ENCODE results near the gene MAPK1. TPM values are rescaled to one million over a fixed set of nuclear protein-coding genes. Genes with fewer than 3 reads are reported as not detected.
A peak's percentile ranks its signal among the peaks of the same experiment; 100 is the strongest.
"Not testable (repeated sequence)": the region's sequence is repeated elsewhere in the genome, so short reads cannot be mapped to it uniquely, and the experiment has no call there.

MAPK1 gene
- 90.2 to 92.9 TPM (median 90.4 TPM) in 3 replicates for total RNA-seq

GRCh38 chr22:21867528-21868266, at the start of gene MAPK1:
TSS of gene MAPK1 (minus strand) at chr22:21867645. CDS start at chr22:21867440, 205 bp downstream.
- H3K27ac Mint-ChIP-seq = peak within 1 kb of the TSS; percentile 96
- TF ChIP-seq, protein P1, sequence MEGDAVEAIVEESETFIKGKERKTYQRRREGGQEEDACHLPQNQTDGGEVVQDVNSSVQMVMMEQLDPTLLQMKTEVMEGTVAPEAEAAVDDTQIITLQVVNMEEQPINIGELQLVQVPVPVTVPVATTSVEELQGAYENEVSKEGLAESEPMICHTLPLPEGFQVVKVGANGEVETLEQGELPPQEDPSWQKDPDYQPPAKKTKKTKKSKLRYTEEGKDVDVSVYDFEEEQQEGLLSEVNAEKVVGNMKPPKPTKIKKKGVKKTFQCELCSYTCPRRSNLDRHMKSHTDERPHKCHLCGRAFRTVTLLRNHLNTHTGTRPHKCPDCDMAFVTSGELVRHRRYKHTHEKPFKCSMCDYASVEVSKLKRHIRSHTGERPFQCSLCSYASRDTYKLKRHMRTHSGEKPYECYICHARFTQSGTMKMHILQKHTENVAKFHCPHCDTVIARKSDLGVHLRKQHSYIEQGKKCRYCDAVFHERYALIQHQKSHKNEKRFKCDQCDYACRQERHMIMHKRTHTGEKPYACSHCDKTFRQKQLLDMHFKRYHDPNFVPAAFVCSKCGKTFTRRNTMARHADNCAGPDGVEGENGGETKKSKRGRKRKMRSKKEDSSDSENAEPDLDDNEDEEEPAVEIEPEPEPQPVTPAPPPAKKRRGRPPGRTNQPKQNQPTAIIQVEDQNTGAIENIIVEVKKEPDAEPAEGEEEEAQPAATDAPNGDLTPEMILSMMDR (IDR thresholded peaks at IDR 0.05; ENCODE audit: unreplicated experiment) = no peak
- H3K9me3 Mint-ChIP-seq = no peaks in the 10 kb centered on the region

GRCh38 chr22:21916309-21916918, 49.0 kb upstream of the MAPK1 start:
- Mint-ChIP-seq H3K36me3 (peaks cover 2% of the 10 kb centered on the region), H3K4me3 (no peak overlapping the region), H3K27ac (no peak overlapping the region), H3K4me1 (peaks cover 10% of the 10 kb centered on the region), H3K27me3 (ENCODE audit: low read depth) (no peaks in the 10 kb centered on the region), H3K9me3 (no peaks in the 10 kb centered on the region)
- no peak for DNase-seq (ENCODE audit: low spot score in 2 of 2, unreplicated experiment in 2 of 2)
- TF ChIP-seq, protein P1 (IDR thresholded peaks at IDR 0.05; ENCODE audit: unreplicated experiment) = no peak

More at GRCh38 chr22:21867528-21868266, at the start of gene MAPK1:
- H3K27me3 Mint-ChIP-seq (ENCODE audit: low read depth) = no peaks in the 10 kb centered on the region
- DNase-seq (ENCODE audit: low spot score in 2 of 2, unreplicated experiment in 2 of 2) = peak; percentile 88 to 93
- H3K4me1 Mint-ChIP-seq = peaks cover 33% of the 10 kb centered on the region
- no peaks in the 10 kb centered on the region for H3K36me3 Mint-ChIP-seq
- peak within 1 kb of the TSS; percentile 96 for H3K4me3 Mint-ChIP-seq

DNA sequence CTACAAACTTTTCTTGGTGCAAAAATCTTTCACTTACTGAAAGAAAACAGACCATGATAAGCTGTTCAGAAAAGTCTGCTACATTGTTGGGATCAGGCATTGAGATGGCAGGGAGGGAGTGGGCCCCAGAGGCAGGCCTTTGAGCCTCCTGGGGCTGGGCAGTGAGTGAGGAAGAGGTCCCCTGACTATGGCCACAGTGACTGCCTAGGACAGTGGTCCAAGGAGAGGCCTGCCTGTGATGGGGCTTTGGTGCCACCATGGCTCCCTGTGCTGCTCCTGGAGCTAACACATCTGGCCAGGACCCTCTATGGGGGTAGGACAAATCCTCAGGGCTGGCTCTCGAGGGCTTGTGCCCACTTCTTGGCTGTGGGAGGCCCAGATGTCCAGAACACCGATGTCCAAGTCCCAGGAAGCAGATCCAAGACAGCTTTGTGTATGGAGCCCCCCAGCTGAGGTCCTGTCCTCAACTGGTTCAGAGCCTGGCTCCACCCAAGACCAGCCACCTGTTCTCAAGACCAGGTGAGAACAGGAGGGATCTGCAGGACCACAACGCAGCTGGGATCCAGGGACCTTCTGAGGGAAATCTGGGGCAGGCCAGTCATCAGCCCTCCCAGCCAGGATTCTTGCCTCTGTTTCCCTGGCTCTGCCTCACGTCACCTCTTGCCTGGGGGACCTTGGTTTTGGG, 48.3 kb upstream of the MAPK1 start:
- TF ChIP-seq, protein P1 (IDR thresholded peaks at IDR 0.05; ENCODE audit: unreplicated experiment) = no peak
- H3K4me1 Mint-ChIP-seq = peaks cover 10% of the 10 kb centered on the region

DNA sequence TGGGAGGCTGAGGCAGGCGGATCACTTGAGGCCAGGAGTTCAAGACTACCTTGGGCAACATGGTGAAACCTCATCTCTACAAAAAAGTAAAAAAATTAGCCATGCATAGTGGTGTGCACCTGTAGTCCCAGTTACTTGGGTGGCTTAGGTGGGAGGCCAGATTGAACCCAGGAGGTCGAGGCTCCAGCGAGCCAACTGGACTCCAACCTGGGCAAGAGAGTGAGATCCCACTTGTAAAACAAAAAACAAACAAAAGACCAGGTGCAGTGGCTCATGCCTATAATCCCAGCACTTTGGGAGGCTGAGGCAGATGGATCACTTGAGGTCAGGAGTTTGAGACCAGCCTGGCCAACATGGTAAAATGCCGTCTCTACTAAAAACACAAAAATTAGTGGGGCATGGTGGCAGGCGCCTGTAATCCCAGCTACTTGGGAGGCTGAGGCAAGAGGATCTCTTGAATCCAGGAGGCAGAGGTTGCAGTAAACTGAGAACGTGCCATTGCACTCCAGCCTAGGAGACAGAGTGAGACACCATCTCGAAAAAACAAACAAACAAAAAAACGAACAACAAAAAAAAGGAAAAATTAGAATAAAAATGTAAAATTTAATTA, 46.7 kb upstream of the MAPK1 start:
- not testable (repeated sequence) for H3K9me3 Mint-ChIP-seq; DNase-seq (ENCODE audit: low spot score in 2 of 2, unreplicated experiment in 2 of 2); H3K4me1 Mint-ChIP-seq; H3K27ac Mint-ChIP-seq; H3K4me3 Mint-ChIP-seq; H3K27me3 Mint-ChIP-seq (ENCODE audit: low read depth); H3K36me3 Mint-ChIP-seq

More for the DNA sequence above, 48.3 kb upstream of the MAPK1 start:
- Mint-ChIP-seq H3K27me3 (ENCODE audit: low read depth) (no peaks in the 10 kb centered on the region), H3K36me3 (peaks cover 2% of the 10 kb centered on the region), H3K27ac (no peak overlapping the region), H3K4me3 (no peak overlapping the region), H3K9me3 (no peaks in the 10 kb centered on the region)
- no peak for DNase-seq (ENCODE audit: low spot score in 2 of 2, unreplicated experiment in 2 of 2)

DNA sequence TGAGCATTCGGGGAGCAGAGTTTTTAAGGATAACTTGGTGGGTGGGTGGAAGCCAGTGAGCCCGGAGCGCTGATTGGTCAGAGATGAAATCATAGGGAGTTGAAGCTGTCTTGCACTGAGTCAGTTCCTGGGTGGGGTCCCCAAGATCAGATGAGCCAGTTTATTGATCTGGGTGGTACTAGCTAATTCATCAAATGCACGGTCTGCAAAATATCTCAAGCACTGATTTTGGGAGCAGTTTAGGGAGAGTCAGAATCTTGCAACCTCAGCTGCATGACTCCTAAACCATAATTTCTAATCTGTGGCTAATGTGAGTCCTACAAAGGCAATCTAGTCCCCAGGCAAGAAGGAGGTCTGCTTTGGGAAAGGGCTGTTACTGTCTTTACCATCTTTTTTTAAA, 42.9 kb upstream of the MAPK1 start:
- not testable (repeated sequence) for H3K4me1 Mint-ChIP-seq

DNA sequence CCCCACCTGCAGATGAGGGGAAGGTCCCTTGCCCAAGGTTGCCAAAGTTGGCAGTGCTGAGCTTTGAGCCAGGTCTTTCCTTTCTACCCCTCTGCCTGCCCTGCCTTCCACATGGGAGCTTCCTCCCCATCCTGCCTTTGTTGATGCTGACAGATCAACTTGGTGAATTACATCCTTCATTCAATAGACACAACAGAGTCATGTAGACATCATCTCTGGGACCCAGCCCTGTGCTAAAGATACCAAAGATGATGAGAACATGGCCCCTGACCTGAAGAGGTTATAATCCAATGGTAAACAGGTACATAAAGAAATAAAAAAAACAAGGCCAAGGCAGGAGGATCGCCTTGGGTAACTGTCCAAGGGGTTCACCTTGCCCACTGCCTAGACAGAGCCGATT, 42.4 kb upstream of the MAPK1 start:
- Mint-ChIP-seq H3K4me3 (no peak overlapping the region), H3K27me3 (ENCODE audit: low read depth) (no peaks in the 10 kb centered on the region), H3K36me3 (no peaks in the 10 kb centered on the region), H3K9me3 (no peaks in the 10 kb centered on the region), H3K27ac (no peak overlapping the region), H3K4me1 (no peaks in the 10 kb centered on the region)
- TF ChIP-seq, protein P1 (IDR thresholded peaks at IDR 0.05; ENCODE audit: unreplicated experiment) = no peak
- DNase-seq (ENCODE audit: low spot score in 2 of 2, unreplicated experiment in 2 of 2) = no peak

More for the DNA sequence above, 42.9 kb upstream of the MAPK1 start:
- H3K9me3 Mint-ChIP-seq; DNase-seq (ENCODE audit: low spot score in 2 of 2, unreplicated experiment in 2 of 2); H3K27ac Mint-ChIP-seq; H3K4me3 Mint-ChIP-seq; H3K36me3 Mint-ChIP-seq; H3K27me3 Mint-ChIP-seq (ENCODE audit: low read depth): not testable (repeated sequence)

Measured in mesothelial cell of epicardium (in vitro differentiated cells).